NCI-H187 treated with DMSO at 0.1 percent for 48 hours (cell line): ENCODE data around the gene RASA2.
"Not testable (repeated sequence)": the region's sequence is repeated elsewhere in the genome, so short reads cannot be mapped to it uniquely, and the experiment has no call there.

ENCODE experiments used
- DNase-seq: peaks from one replicate; lab custom pipeline; 2025; lab: John Stamatoyannopoulos, UW

Gene RASA2

GRCh38 chr3:141457624-141458236 is 29.1 kb upstream of the RASA2 start:
- DNase-seq = no peak

- no peak for DNase-seq
Observed at GRCh38 chr3:141459008-141459407, 27.8 kb upstream of the RASA2 start.

- DNase-seq = peak; percentile 39
Observed at GRCh38 chr3:141460097-141460704, 26.6 kb upstream of the RASA2 start.

- DNase-seq = no peak
Observed at GRCh38 chr3:141462176-141462859, 24.5 kb upstream of the RASA2 start.

GRCh38 chr3:141465221-141465620 is 21.6 kb upstream of the RASA2 start:
- DNase-seq = no peak

GRCh38 chr3:141466633-141467169 is 20.1 kb upstream of the RASA2 start:
- no peak for DNase-seq

- no peak for DNase-seq
Observed at GRCh38 chr3:141469720-141470119, 17.1 kb upstream of the RASA2 start.

GRCh38 chr3:141471160-141471559 is 15.7 kb upstream of the RASA2 start:
- DNase-seq = no peak

- no peak for DNase-seq
Observed at GRCh38 chr3:141476033-141476432, 10.8 kb upstream of the RASA2 start.

- DNase-seq = no peak
Observed at GRCh38 chr3:141477224-141477623, 9.6 kb upstream of the RASA2 start.

- DNase-seq = no peak
Observed at GRCh38 chr3:141478139-141478538, 8.7 kb upstream of the RASA2 start.

GRCh38 chr3:141478840-141479239 is 8.0 kb upstream of the RASA2 start:
- not testable (repeated sequence) for DNase-seq

- no peak for DNase-seq
Observed at GRCh38 chr3:141482245-141482922, 4.4 kb upstream of the RASA2 start.

- DNase-seq = no peak
Observed at GRCh38 chr3:141484701-141485287, 2.0 kb upstream of the RASA2 start.

- no peak for DNase-seq
Observed at GRCh38 chr3:141485641-141486495, 959 bp upstream of the RASA2 start.

- DNase-seq = no peak
Observed at GRCh38 chr3:141486496-141486745, 406 bp upstream of the RASA2 start.

GRCh38 chr3:141487521-141488252 is 860 bp downstream of the RASA2 start:
- DNase-seq = no peak

- DNase-seq = no peak
Observed at GRCh38 chr3:141489203-141489602, 2.4 kb downstream of the RASA2 start.

GRCh38 chr3:141491081-141491480 is 4.3 kb downstream of the RASA2 start:
- DNase-seq = no peak

GRCh38 chr3:141491929-141492328 is 5.1 kb downstream of the RASA2 start:
- no peak for DNase-seq

GRCh38 chr3:141493184-141493583 is 6.4 kb downstream of the RASA2 start:
- no peak for DNase-seq
